Lower lobe of right lung (tissue), 2 donors: Measurements from ENCODE around the gene SUSD1. TPM values are rescaled to one million over a fixed set of nuclear protein-coding genes. Genes with fewer than 3 reads are reported as not detected.

Experiments used
- ATAC-seq, 2 donors: fragments of 200-7000 bp; cut with Tn5 transposase; one replicate each; pipeline ENCODE4 v1.9.1; 2020 to 2022; ENCODE audit warnings: mild to moderate bottlenecking in 2 of 2, moderate library complexity in 2 of 2
- DNase-seq: peaks from one replicate; pipeline ENCODE4 v3.0.0-alpha.2; 2020
- H3K27ac ChIP-seq: fragments of 200-600 bp; one replicate; pipeline ENCODE4 v1.8.0; 2022
- H3K27me3 ChIP-seq: fragments of 200-600 bp; one replicate; pipeline ENCODE4 v1.8.0; 2022; ENCODE audit warnings: low read depth
- H3K36me3 ChIP-seq: fragments of 200-600 bp; one replicate; pipeline ENCODE4 v1.8.0; 2022; ENCODE audit warnings: mild to moderate bottlenecking
- H3K4me1 ChIP-seq: fragments of 200-600 bp; one replicate; pipeline ENCODE4 v1.8.0; 2022
- H3K4me3 ChIP-seq: fragments of 200-600 bp; one replicate; pipeline ENCODE4 v1.8.0; 2022; ENCODE audit warnings: mild to moderate bottlenecking
- H3K9me3 ChIP-seq: fragments of 200-600 bp; one replicate; pipeline ENCODE4 v1.8.0; 2022
- intact Hi-C: fragments of 100-400 bp; cut with DNase I; formaldehyde crosslinking; loops from one replicate; pipeline ENCODE4 v1.11.0; 2022
- total RNA-seq: library from RNA; stranded (reverse); fragmentation: NEBNext Ultra II Directional; extraction: Animal tissue kit (Norgen Biotek cat#: 25700); gene quantifications from one replicate; pipeline ENCODE4 v1.2.1, GENCODE V29; 2021
- TF ChIP-seq, protein P1 (sequence below): fragments of 200-600 bp; IDR thresholded peaks from one replicate; pipeline ENCODE4 v1.8.0; 2022; ENCODE audit warnings: antibody characterized with exemption, mild to moderate bottlenecking
- donor health status: DM: no; HTN: yes; CAD: no; lungs with severe emphysema.

The SUSD1 gene
- total RNA-seq, 1 donor from 2014 or later, result 49.4 TPM

DNA sequence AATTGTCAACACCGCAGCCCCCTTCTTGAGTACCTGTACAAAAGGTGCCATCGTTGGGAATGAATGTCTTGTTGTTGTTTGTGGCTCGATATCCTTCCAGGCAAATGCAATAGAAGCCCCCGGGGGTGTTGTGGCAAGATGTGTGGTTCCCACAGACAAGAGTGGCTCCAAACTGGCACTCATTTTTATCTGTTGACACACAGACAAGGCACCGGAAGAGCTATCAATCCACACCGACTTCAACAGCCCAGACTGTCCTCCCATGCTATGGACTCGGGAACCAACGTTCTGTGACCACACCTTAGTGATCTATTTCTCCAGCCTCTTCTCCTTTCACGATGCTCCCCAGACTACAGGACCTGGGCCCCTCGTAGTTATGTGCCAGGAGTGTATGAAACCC lies 25.9 kb downstream of the SUSD1 start:
- no peak for ATAC-seq
- intact Hi-C loops, result no loop called here
- TF ChIP-seq, protein P1, sequence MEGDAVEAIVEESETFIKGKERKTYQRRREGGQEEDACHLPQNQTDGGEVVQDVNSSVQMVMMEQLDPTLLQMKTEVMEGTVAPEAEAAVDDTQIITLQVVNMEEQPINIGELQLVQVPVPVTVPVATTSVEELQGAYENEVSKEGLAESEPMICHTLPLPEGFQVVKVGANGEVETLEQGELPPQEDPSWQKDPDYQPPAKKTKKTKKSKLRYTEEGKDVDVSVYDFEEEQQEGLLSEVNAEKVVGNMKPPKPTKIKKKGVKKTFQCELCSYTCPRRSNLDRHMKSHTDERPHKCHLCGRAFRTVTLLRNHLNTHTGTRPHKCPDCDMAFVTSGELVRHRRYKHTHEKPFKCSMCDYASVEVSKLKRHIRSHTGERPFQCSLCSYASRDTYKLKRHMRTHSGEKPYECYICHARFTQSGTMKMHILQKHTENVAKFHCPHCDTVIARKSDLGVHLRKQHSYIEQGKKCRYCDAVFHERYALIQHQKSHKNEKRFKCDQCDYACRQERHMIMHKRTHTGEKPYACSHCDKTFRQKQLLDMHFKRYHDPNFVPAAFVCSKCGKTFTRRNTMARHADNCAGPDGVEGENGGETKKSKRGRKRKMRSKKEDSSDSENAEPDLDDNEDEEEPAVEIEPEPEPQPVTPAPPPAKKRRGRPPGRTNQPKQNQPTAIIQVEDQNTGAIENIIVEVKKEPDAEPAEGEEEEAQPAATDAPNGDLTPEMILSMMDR, result no peak
- Histone ChIP-seq H3K36me3 (peaks cover 13% of the 10 kb centered on the region), H3K27ac (no peak overlapping the region), H3K27me3 (no peaks in the 10 kb centered on the region), H3K4me1 (no peaks in the 10 kb centered on the region), H3K4me3 (no peak overlapping the region), H3K9me3 (no peaks in the 10 kb centered on the region)
- DNase-seq, result no peak

DNA sequence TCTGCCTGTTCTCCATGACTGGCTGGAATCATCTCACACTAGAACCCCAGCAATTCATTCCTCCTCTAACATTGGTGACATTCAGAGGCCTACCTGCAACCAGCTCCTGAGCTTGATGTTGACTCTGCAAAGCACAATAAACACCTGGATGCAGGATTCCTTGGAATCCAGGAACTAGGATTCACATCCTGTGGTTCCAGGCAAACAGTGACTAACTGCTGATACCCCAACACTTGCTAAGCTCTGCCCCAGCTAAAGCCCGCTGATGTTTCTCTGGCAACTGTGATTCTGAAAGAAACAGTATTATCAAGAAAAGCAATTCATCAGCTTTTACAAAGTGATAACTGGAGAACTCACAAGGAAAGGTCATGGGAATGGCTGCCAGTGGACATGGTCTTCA lies 29.2 kb downstream of the SUSD1 start:
- intact Hi-C loops, result no loop called here
- Histone ChIP-seq H3K4me3 (no peak overlapping the region), H3K4me1 (no peaks in the 10 kb centered on the region), H3K27ac (no peak overlapping the region), H3K27me3 (no peaks in the 10 kb centered on the region), H3K36me3 (peaks cover 24% of the 10 kb centered on the region), H3K9me3 (no peaks in the 10 kb centered on the region)
- DNase-seq (no peak), ATAC-seq (no peak)
- TF ChIP-seq, protein P1, result no peak

DNA sequence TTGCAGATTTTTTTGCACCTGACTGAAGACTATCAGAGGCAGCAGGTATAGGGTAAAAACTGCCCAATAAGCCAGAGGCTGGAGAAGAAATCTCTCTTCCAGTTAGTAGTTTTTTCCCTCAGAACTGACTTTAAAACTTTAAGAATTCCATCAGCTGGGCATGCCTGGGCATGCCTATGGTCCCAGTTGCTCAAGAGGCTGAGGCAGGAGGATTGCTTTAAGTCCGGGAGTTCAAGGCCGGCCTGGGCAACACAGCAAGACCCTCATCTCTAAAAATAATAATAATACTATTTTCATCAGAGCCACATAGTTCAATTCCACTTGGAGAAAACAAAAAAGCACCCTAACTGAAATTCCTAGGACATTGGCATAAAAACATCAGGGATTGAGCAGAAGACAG lies 30.3 kb downstream of the SUSD1 start:
- ATAC-seq (no peak), DNase-seq (no peak)
- intact Hi-C loops, result no loop called here
- TF ChIP-seq, protein P1, result no peak
- Histone ChIP-seq H3K27me3 (no peaks in the 10 kb centered on the region), H3K4me3 (no peak overlapping the region), H3K27ac (no peak overlapping the region), H3K9me3 (no peaks in the 10 kb centered on the region), H3K4me1 (no peaks in the 10 kb centered on the region), H3K36me3 (peaks cover 24% of the 10 kb centered on the region)

DNA sequence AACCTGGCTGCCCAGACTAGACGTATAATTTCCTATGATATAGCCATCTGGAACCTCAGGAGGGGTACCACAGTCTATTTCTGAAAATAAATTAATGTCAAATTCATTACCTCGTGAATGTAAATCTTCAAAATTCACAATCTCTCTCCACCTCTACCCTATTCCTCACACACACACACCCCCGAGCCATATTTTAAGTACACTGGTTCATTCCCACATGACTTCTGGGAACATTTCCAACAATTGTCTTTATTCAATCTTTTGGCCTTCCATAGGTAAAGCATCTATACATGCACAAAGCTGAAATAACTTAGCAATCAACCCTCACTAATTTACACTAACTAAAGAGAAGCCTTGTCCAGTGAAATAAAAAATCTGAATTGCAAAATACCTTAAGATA lies 32.7 kb downstream of the SUSD1 start:
- H3K27ac ChIP-seq, result no peak overlapping the region
- intact Hi-C loops, result no loop called here
- ATAC-seq (no peak), DNase-seq (no peak)
- TF ChIP-seq, protein P1, result no peak
- no peak overlapping the region for H3K4me3 ChIP-seq
- H3K36me3 ChIP-seq, result peaks cover 15% of the 10 kb centered on the region
- H3K4me1 ChIP-seq, result no peaks in the 10 kb centered on the region
- H3K27me3 ChIP-seq, result no peaks in the 10 kb centered on the region
- H3K9me3 ChIP-seq, result no peaks in the 10 kb centered on the region

DNA sequence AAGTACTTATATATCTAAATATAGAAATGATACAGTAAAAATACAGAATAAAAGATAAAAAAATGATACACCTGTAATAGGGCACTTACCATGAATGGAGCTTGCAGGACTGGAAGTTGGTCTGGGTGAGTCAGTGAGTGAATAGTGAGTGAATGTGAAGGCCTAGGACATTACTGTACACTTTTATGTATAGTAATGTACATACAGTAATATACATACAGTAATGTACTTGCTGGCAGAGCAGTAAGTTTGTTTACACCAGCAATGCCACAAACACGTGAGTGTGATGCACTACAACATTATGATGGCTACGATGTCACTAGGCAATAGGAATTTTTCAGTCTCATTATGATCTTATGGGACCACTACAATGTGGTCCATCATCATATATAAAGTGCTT lies 34.2 kb downstream of the SUSD1 start:
- H3K4me1 ChIP-seq, result no peaks in the 10 kb centered on the region
- intact Hi-C loops, result no loop called here
- TF ChIP-seq, protein P1, result no peak
- no peak overlapping the region for H3K4me3 ChIP-seq
- H3K27me3 ChIP-seq, result no peaks in the 10 kb centered on the region
- no peaks in the 10 kb centered on the region for H3K9me3 ChIP-seq
- H3K36me3 ChIP-seq, result peaks cover 10% of the 10 kb centered on the region
- no peak for DNase-seq
- no peak for ATAC-seq
- H3K27ac ChIP-seq, result no peak overlapping the region

DNA sequence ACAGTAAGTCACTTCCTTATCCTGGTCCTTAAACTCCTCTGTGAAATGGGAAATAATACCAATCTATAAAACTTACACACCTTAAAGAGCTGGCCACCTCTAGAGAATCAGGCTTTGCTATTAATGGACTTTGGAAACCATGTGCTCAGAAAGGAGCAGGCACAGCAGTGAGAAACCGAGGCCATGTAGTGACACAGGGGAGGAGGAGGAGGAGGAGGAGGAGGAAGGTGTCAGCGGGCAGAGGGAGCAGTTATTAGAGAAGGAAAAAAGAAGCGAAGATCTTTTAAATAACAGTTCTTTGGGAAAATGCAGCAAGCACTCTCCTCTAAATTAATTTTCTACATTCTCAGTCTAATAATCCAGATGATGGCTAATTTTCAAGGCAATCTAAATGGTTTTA lies 38.0 kb downstream of the SUSD1 start:
- no peaks in the 10 kb centered on the region for H3K9me3 ChIP-seq
- H3K4me1 ChIP-seq, result no peaks in the 10 kb centered on the region
- no peak for DNase-seq
- H3K27ac ChIP-seq, result no peak overlapping the region
- TF ChIP-seq, protein P1, result no peak
- no peaks in the 10 kb centered on the region for H3K27me3 ChIP-seq
- peaks cover 3% of the 10 kb centered on the region for H3K36me3 ChIP-seq
- no peak for ATAC-seq
- no peak overlapping the region for H3K4me3 ChIP-seq
- intact Hi-C loops, result no loop called here
